Measurements from ENCODE around the gene SPATA6L.

SPATA6L gene

GRCh38 chr9:4584636-4585035, 81.6 kb downstream of the SPATA6L start:
- no peak for DNase-seq (ENCODE audit: low read depth in 2 of 2)

GRCh38 chr9:4583001-4583400, 83.3 kb downstream of the SPATA6L start:
- DNase-seq (ENCODE audit: low read depth in 2 of 2): no peak

DNA sequence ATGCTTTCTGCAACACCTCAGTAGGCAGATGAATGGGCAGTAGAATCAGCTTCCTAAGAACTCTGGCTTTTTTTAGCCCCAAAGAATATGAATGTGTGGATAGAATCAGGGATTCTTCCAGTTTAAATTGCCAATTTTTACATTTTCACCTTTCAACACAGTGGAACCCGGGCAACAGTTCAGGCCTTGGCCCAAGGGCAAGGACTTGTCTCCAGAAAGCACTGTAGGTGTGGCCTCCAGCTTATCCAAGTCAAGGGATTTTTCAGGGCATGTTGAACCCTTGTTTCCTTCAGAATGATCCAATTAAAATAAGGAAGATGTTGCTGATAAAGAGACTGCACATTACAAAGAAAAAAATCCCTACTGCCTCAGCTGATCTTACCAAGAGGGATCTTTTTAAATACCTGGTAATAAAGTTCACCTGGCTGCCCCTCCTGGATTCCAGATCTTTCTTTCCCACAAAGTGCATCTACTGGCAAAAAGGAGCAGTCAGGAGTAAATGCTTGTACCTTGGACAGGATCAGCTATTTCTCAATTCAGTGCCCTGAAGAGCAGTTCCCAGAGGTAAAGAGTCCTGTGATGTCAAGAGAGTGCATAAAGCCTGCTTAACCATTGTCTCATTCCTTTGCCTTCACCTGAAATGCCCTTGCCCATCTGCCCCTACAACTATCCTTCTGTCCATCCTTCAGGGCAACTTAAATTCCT, 84.3 kb downstream of the SPATA6L start:
- DNase-seq (ENCODE audit: low read depth in 2 of 2): no peak

DNA sequence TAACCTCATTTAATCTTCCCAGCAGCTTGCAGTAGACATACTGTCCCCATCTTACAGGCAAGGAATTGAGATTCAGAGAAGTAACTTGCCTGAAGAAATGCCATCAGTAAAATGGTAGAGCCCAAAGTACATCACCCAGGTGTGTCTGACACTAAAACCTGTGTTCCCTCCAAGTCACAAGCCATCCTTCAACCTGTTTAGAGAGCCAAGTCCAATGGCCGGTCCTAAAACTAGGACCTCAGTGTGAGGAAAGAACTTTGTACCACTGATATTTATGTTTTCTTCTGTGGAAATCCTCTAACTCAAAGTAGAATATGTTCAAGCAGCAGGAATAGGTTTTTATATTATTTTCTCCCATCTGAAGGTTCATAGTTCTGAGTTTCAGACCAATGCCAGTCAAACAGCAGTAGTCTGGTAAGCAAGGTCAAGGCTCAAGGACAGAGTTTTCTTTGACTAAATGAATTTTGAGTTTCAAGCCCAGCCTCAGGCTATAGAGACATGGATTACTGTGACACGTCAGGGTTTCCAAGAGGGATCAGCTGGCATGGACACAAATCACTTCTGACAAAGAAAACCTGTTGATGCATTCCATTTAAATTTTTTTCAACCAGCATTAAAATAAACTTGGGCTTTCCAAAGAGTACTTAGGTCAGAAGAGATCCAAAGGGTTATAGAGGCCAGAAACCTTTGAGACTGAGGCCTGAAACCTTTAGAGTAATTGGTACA, 85.1 kb downstream of the SPATA6L start:
- no peak for DNase-seq (ENCODE audit: low read depth in 2 of 2)

DNA sequence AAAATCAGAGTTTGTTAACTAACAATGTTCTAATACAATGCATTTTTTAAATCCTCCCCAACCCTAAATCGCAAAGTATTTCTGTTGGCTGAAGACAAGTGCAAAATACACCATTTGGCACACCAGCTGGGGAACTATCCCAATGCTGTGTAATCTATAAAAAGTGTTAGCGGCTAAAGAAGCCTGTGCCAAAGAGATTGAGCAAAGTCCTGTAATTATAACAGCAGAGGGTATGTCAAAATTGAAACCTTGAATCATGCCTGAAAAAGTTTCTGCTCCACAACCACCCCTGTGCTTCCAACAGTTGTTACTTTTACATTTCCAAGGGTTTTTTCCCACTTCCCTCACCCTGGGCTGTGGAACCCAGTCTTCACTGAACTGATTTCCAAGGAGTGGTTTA, 87.3 kb downstream of the SPATA6L start:
- DNase-seq (ENCODE audit: low read depth in 2 of 2): no peak

DNA sequence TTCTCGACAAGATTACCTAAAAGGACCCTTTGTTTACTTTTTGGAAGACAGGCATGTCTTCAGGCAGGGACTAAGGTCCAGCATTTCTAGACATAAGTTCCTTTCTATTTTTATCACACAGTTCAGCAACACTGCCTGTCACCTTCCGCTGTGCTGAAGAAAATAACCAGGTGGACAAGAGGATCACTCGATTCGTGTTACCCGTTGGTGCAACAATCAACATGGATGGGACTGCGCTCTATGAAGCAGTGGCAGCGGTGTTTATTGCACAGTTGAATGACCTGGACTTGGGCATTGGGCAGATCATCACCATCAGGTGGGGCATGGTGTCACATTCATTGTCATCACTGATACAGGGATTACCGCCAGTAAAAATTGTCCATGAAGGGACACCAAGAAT, 89.8 kb downstream of the SPATA6L start:
- no peak for DNase-seq (ENCODE audit: low read depth in 2 of 2)

GRCh38 chr9:4575997-4576396, 90.3 kb downstream of the SPATA6L start:
- no peak for DNase-seq (ENCODE audit: low read depth in 2 of 2)

DNA sequence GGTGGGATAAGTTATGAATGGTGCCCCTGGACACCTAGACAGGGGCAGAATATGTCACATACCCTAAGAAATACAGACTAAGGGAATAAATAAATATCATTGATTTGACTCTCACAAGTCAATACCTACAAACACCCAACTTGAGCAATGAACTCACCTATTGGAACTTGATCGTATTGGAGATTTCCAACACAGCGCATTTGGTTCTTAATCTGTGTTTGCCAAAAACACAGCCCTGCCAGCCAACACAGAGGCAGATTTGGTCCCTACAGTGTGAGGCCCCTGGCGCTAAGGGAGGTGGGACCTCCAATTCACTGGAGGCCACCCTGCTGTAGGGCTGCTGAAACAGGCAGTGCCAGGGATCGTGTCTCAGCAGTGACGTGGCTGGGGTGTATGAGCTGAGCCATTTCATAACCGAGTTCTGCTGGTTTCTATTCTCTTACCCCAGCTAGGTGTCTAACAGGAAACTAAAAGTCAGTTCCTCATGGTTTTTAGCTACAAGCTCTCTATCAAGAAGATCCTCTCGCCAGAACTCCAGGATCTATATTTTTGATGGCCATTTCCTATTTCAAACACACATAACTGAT, 91.5 kb downstream of the SPATA6L start:
- DNase-seq (ENCODE audit: low read depth in 2 of 2): no peak

DNA sequence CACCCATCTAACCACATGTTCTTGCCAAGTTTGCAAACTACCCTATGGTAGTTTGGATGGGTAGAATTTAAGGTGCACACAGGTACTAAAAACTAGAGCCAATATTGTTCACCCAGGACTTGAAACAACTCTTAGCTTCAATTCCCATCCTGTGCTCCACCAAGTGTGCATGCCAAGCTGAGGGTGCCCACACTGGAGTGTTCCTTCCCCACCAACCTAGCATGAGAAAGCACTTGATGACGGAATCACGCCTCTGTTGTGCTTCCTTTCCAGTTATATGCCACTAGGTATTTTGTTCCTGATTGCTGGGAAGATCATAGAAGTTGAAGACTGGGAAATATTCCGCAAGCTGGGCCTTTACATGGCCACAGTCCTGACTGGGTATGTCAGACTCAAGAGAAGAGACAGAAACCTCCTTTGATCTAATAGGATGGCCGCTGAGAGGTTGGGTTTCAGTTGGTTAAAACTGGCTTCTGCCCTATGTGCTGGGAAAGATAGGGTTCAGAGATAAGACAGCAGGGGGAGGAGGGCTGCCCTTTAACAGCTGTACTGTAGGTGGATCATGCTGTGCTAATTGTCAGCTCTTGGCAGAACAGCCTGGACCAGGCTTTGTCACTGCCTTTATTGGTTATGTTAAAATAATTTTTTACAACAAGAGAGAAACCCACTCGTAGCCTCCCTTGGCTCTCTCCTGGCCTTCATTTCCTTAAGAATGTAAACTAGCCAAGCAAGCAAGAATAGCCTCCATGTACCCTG, 92.5 kb downstream of the SPATA6L start:
- no peak for DNase-seq (ENCODE audit: low read depth in 2 of 2)

- DNase-seq (ENCODE audit: low read depth in 2 of 2): no peak
Observed at GRCh38 chr9:4573176-4573575, 93.1 kb downstream of the SPATA6L start.

DNA sequence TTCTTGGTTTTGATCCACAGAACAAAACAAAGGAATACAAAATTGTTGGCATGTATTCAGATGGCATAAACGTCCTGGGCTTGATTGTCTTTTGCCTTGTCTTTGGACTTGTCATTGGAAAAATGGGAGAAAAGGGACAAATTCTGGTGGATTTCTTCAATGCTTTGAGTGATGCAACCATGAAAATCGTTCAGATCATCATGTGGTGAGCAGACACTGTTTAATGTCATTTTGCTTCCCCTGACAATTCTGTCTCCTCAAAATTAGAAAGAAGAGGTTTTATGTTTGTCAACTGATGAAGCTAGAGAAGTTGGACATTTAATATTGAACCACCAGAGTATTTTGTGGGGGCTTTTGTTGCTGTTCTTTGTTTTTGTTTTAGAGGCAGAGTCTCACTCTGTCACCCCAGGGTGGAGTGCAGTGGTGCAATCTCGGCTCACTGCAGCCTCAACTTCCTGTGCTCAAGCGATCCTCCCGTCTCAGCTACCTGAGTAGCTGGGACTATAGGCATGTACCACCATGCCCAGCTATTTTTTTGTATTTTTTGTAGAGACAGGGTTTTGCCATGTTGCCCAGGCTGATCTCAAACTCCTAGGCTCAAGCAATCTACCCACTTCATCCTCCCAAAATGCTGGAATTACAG, 94.0 kb downstream of the SPATA6L start:
- DNase-seq (ENCODE audit: low read depth in 2 of 2): no peak

DNA sequence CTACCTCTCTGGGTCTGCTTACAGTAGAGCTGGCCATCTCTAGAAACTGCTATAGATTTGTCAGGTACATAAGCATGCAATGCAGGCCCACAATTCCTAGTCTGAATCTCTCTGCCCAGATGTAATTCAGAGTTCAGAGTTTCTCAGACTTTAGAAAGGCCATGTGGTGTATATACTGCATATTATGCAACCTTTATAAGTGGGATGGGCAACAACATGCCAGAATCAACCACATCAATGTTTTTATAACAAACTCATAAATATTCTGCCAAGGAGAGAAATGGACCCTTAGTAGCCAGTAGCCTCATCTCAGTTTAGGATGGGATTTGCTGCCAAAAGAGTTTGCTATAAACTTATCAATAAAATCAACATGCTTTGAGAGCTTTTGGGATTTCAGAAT, 97.2 kb downstream of the SPATA6L start:
- no peak for DNase-seq (ENCODE audit: low read depth in 2 of 2)

- no peak for DNase-seq (ENCODE audit: low read depth in 2 of 2)
Observed at GRCh38 chr9:4567601-4568000, 98.7 kb downstream of the SPATA6L start.

DNA sequence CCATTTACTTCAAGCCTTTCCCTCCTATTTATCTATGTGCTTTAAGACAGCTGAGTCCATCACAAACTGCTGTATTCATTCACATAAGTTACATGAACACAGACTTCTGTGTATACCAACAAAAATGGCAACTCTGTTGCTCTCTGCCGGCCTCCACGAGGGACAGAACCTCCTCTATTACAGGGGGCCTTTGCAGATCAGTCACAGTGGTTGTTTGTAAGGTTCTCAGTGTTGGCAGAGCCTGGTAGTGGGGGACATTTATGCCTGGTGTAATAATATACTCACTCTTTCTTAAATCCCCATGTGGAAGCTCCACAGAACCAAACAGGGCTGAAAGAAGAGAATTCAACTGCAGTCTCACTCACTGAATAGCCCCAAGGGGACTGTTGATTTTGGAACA, 99.5 kb downstream of the SPATA6L start:
- no peak for DNase-seq (ENCODE audit: low read depth in 2 of 2)

GRCh38 chr9:4563105-4563504, 103.2 kb downstream of the SPATA6L start:
- DNase-seq (ENCODE audit: low read depth in 2 of 2): no peak

DNA sequence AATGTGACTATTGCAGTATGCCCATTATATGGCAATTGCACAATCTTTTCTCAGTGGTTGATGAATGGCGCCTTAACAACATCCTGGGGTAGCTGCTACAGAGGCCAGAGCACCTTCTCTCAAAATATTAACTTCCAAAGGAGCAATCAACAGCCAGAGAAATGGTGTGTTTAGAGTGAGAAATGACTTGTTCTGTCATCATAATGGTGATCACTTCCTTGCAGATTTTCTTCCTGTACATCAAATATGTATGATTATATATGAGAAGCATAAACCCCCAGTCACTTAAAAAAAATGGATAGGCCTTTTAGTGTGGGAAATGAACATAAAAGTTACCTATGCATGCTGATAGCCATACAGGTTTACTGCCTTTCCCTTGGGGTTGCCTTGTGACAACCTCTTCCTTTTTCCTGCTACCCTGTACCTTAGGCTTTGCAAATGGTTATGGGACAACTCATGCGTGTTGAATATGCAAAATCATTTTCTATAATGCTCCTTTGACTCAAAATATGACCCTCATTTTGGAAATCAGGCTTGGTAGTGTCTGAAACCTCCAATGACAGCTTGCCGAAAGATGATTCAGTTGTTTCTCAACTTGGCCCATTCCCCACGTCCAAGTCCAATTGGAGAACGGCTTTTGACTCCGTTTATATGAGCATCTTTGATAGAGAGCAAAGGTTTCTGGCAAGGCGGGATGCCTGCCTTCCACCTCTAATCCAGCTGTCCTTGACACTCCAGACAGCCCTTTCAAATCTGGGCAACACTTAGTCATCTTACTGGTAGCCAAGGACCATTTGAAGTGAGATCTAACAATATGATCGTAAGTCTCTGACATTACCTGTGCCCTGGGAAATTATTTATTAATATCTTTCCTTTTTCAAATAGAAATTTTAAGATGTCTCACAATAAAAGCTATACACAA, 106.8 kb downstream of the SPATA6L start:
- no peak for DNase-seq (ENCODE audit: low read depth in 2 of 2)

GRCh38 chr9:4558371-4558998, 107.8 kb downstream of the SPATA6L start:
- no peak for DNase-seq (ENCODE audit: low read depth in 2 of 2)

GRCh38 chr9:4555236-4555635, 111.0 kb downstream of the SPATA6L start:
- no peak for DNase-seq (ENCODE audit: low read depth in 2 of 2)

DNA sequence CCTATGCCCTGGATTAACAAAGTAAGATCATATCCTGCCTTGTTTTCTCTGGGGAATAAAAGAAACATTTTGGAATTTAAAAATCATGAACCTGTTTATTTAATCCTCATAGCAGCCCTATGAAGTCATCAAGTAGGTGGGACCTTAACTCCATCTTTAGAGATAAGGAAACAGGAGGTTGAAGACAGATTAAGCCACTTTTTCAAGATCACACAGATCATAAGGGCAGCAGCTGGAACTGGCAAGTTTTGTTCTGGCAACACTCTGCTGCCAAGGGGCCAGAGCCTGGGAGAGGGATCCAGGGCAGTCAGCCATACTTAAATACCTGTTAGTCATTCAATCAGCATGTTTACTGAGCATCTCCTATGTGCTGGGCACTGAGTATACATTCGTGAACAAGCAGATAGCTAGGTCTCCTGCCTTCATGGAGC, 112.3 kb downstream of the SPATA6L start:
- no peak for DNase-seq (ENCODE audit: low read depth in 2 of 2)

DNA sequence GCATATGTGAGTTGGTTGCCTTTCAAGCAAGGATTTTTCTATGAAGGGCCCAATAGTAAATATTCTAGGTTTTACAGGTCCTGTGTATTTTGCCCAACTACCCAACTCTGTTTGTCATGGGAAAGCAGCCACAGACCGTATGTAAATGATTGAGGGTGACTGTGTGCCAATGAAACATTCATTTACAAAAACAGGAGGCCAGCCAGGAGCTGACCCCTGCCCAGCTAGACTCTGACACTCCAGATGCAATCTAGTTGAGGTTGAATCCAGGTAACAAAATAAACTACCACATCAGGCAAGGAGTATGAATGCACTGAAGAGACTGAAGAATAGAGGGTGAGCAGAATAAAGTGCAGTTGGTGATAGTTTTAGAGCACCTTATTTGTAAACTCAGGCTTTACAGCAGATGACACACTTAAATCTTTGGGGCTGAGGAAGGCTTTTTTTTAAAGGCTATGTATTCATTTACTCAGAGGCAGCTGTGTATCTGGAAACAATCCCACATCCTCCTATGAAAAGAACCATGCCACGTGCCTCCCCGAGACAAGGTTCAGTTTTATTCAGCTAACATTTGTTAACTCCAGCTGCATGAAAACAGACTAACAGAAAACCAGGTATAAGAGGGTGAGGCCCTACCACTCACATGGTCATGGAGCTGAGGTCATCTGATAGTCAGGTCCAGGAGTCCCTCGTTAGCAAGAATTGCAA, 115.3 kb downstream of the SPATA6L start:
- DNase-seq (ENCODE audit: low read depth in 2 of 2): no peak
